Dendritic cell treated with granulocyte-macrophage colony-stimulating factor and Interleukin-4, amounts not matched to agents 40 ng/mL and 50 ng/mL, for 4 days (primary cell): ENCODE results near the gene PLAGL2.

ENCODE experiments used
- H3K27ac Mint-ChIP-seq: one replicate; pipeline ENCODE4 v1.8.0; 2022; ENCODE audit warnings: mild to moderate bottlenecking, mixed read lengths
- H3K27me3 Mint-ChIP-seq: one replicate; pipeline ENCODE4 v1.8.0; 2022; ENCODE audit warnings: mild to moderate bottlenecking, mixed read lengths
- H3K36me3 Mint-ChIP-seq: one replicate; pipeline ENCODE4 v1.8.0; 2022; ENCODE audit warnings: low read depth, mixed read lengths
- H3K4me1 Mint-ChIP-seq: one replicate; pipeline ENCODE4 v1.8.0; 2022; ENCODE audit warnings: low read depth, mixed read lengths
- H3K4me3 Mint-ChIP-seq: one replicate; pipeline ENCODE4 v1.8.0; 2022; ENCODE audit warnings: mild to moderate bottlenecking, moderate library complexity, mixed read lengths
- H3K9me3 Mint-ChIP-seq: one replicate; pipeline ENCODE4 v1.8.0; 2022; ENCODE audit warnings: mixed read lengths
- intact Hi-C: fragments of 100-400 bp; cut with micrococcal nuclease; formaldehyde crosslinking; loops from one replicate; pipeline ENCODE4 v1.15.0; 2022

PLAGL2 gene

GRCh38 chr20:32152421-32153155, 55.0 kb downstream of the PLAGL2 start:
- Mint-ChIP-seq H3K27me3 (peaks cover 15% of the 10 kb centered on the region), H3K36me3 (peaks cover 88% of the 10 kb centered on the region)

GRCh38 chr20:32150291-32150848, 57.2 kb downstream of the PLAGL2 start:
- peak overlapping the region; percentile 45 for H3K27ac Mint-ChIP-seq
- peaks cover 5% of the 10 kb centered on the region for H3K27me3 Mint-ChIP-seq
- H3K4me1 Mint-ChIP-seq = peaks cover 24% of the 10 kb centered on the region
- peaks cover 94% of the 10 kb centered on the region for H3K36me3 Mint-ChIP-seq
- no peak overlapping the region for H3K4me3 Mint-ChIP-seq
- intact Hi-C loops = no loop called here
- H3K9me3 Mint-ChIP-seq = no peaks in the 10 kb centered on the region

More at GRCh38 chr20:32152421-32153155, 55.0 kb downstream of the PLAGL2 start:
- peaks cover 37% of the 10 kb centered on the region for H3K4me1 Mint-ChIP-seq
- no peaks in the 10 kb centered on the region for H3K9me3 Mint-ChIP-seq
- intact Hi-C loops = no loop called here
- no peak overlapping the region for H3K4me3 Mint-ChIP-seq
- peak overlapping the region; percentile 21 for H3K27ac Mint-ChIP-seq

- Mint-ChIP-seq H3K4me1 (peaks cover 17% of the 10 kb centered on the region), H3K36me3 (peaks cover 96% of the 10 kb centered on the region), H3K27ac (no peak overlapping the region), H3K27me3 (peaks cover 5% of the 10 kb centered on the region), H3K9me3 (no peaks in the 10 kb centered on the region), H3K4me3 (no peak overlapping the region)
- intact Hi-C loops = no loop called here
Measured at GRCh38 chr20:32149566-32150170, 57.9 kb downstream of the PLAGL2 start.

- Mint-ChIP-seq H3K4me3 (no peak overlapping the region), H3K27ac (no peak overlapping the region), H3K9me3 (no peaks in the 10 kb centered on the region), H3K27me3 (no peaks in the 10 kb centered on the region), H3K4me1 (no peaks in the 10 kb centered on the region), H3K36me3 (peaks cover 96% of the 10 kb centered on the region)
- intact Hi-C loops = no loop called here
Measured at GRCh38 chr20:32144898-32145662, 62.5 kb downstream of the PLAGL2 start.

GRCh38 chr20:32142991-32143390, 64.6 kb downstream of the PLAGL2 start:
- H3K27me3 Mint-ChIP-seq = no peaks in the 10 kb centered on the region
- no peak overlapping the region for H3K4me3 Mint-ChIP-seq
- H3K9me3 Mint-ChIP-seq = no peaks in the 10 kb centered on the region
- peaks cover 97% of the 10 kb centered on the region for H3K36me3 Mint-ChIP-seq
- intact Hi-C loops = no loop called here
- H3K27ac Mint-ChIP-seq = no peak overlapping the region
- no peaks in the 10 kb centered on the region for H3K4me1 Mint-ChIP-seq
